Caco-2 (cell line): Measurements from ENCODE around the gene C2. TPM values are rescaled to one million over a fixed set of nuclear protein-coding genes. Genes with fewer than 3 reads are reported as not detected.

Experiments used
- BruUV-seq: library from RNA; stranded (reverse); fragments of 400-500 nt; replicated peaks from 2 replicates; lab custom pipeline; 2021; lab: Mats Ljungman, UMichigan
- CTCF ChIA-PET: fragments of 300-600 bp; sonication (Branson Sonifier 250); formaldehyde crosslinking; loops from one replicate; lab custom pipeline; 2022; ENCODE audit warnings: antibody characterized with exemption; lab: Charles Lee
- POLR2A ChIA-PET: fragments of 300-600 bp; sonication (Branson Sonifier 250); formaldehyde crosslinking; loops from one replicate; lab custom pipeline; 2022; ENCODE audit warnings: antibody characterized with exemption; lab: Charles Lee
- DNase-seq, 2 experiments: peaks; one replicate each; pipeline versions ENCODE4 v3.0.0 to v3.0.0-alpha.2; 2020 to 2022
- H3K27me3 ChIP-seq: replicated peaks from 2 replicates; pipeline ENCODE4 v1.6.0; 2011; ENCODE audit warnings: low read length; ENCODE audit not compliant: control insufficient read depth, insufficient read depth
- H3K36me3 ChIP-seq: 2 replicates; pipeline ENCODE4 v1.5.1; 2011; ENCODE audit warnings: low read length; ENCODE audit not compliant: control insufficient read depth, insufficient read depth
- H3K4me1 ChIP-seq: fragments of 250-450 bp; sonication (Bioruptor Pico); 2 replicates; pipeline ENCODE4 v1.5.1; 2020; ENCODE audit warnings: mild to moderate bottlenecking
- H3K4me3 ChIP-seq: 2 replicates; pipeline ENCODE4 v1.5.1; 2011; ENCODE audit warnings: low read depth, mild to moderate bottlenecking, control low read depth, low read length
- H3K9me3 ChIP-seq: fragments of 250-450 bp; sonication (Bioruptor Pico); 2 replicates; pipeline ENCODE4 v1.5.1; 2020; ENCODE audit warnings: mild to moderate bottlenecking, moderate library complexity
- H3K27ac Mint-ChIP-seq: one replicate; pipeline ENCODE4 v1.8.0; 2022; ENCODE audit warnings: mixed read lengths; ENCODE audit not compliant: unreplicated experiment
- H3K27me3 Mint-ChIP-seq: one replicate; pipeline ENCODE4 v1.8.0; 2022; ENCODE audit warnings: mixed read lengths; ENCODE audit not compliant: insufficient read depth, unreplicated experiment
- H3K36me3 Mint-ChIP-seq: one replicate; pipeline ENCODE4 v1.8.0; 2022; ENCODE audit warnings: mild to moderate bottlenecking, mixed read lengths; ENCODE audit not compliant: insufficient read depth, unreplicated experiment
- H3K4me1 Mint-ChIP-seq: one replicate; pipeline ENCODE4 v1.8.0; 2022; ENCODE audit warnings: low read depth, mixed read lengths; ENCODE audit not compliant: unreplicated experiment
- H3K4me3 Mint-ChIP-seq: one replicate; pipeline ENCODE4 v1.8.0; 2022; ENCODE audit warnings: mild to moderate bottlenecking, moderate library complexity, mixed read lengths; ENCODE audit not compliant: unreplicated experiment
- H3K9me3 Mint-ChIP-seq: one replicate; pipeline ENCODE4 v1.8.0; 2022; ENCODE audit warnings: mixed read lengths; ENCODE audit not compliant: unreplicated experiment
- CTCF ChIP-seq, 2 experiments: fragments of 200-600 bp in 1 of 2; IDR thresholded peaks; 1 replicate in 1 of 2; 2 replicates in 1 of 2; pipeline versions ENCODE4 v1.5.1 to v1.8.0; 2011 to 2022; ENCODE audit warnings: antibody characterized with exemption in 1 of 2, control low read depth in 1 of 2, inconsistent platforms in 1 of 2, low read depth in 1 of 2, low read length in 1 of 2, mild to moderate bottlenecking in 1 of 2, moderate library complexity in 1 of 2; ENCODE audit not compliant: insufficient read depth in 1 of 2, severe bottlenecking in 1 of 2, unreplicated experiment in 1 of 2
- intact Hi-C: fragments of 100-400 bp; cut with micrococcal nuclease; formaldehyde crosslinking; loops from one replicate; pipeline ENCODE4 v1.10.0; 2022; ENCODE audit not compliant: unreplicated experiment
- total RNA-seq: library from RNA; stranded (reverse); gene quantifications from 2 replicates; pipeline ENCODE4 v1.2.3, GENCODE V29; 2022

C2 gene
- total RNA-seq, 1 experiment from 2014 or later: 4.8 TPM

DNA sequence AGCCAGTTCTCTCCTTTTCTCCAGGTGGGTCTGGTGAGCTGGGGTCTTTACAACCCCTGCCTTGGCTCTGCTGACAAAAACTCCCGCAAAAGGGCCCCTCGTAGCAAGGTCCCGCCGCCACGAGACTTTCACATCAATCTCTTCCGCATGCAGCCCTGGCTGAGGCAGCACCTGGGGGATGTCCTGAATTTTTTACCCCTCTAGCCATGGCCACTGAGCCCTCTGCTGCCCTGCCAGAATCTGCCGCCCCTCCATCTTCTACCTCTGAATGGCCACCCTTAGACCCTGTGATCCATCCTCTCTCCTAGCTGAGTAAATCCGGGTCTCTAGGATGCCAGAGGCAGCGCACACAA lies 17.6 kb downstream of the C2 start:
- Mint-ChIP-seq H3K27ac (peak overlapping the region; percentile 94), H3K27me3 (no peaks in the 10 kb centered on the region), H3K4me1 (peaks cover 55% of the 10 kb centered on the region), H3K9me3 (no peaks in the 10 kb centered on the region), H3K36me3 (peaks cover 21% of the 10 kb centered on the region), H3K4me3 (peak overlapping the region; percentile 58)
- Histone ChIP-seq H3K36me3 (no peaks in the 10 kb centered on the region), H3K4me1 (peaks cover 45% of the 10 kb centered on the region), H3K4me3 (no peak overlapping the region), H3K9me3 (no peaks in the 10 kb centered on the region), H3K27me3 (no peaks in the 10 kb centered on the region)
- ChIA-PET CTCF (interaction anchor here (0.7 to 1.2 kb wide), 5 partner anchors 13 to 185 kb away, joined by 3 to 5 read pairs (median 3); partner anchors contain the start of genes FKBPL and SKIC2), POLR2A (interaction anchor here (0.6 to 1.6 kb wide), 12 partner anchors 14 to 1027 kb away, joined by 3 to 19 read pairs (median 4); partner anchors contain the start of genes DXO, EHMT2, GPANK1 and HSPA1A)
- no peak for TF ChIP-seq CTCF (IDR thresholded peaks at IDR 0.05; ENCODE audit: insufficient read depth in 1 of 2, low read depth in 1 of 2, low read length in 1 of 2, severe bottlenecking in 1 of 2, unreplicated experiment in 1 of 2)
- BruUV-seq: no TSS peak
- no peak for DNase-seq
- intact Hi-C loops: loop anchor here (1.0 kb wide), 1 partner anchor 14 kb away; the partner anchor contains the start of gene SKIC2

- Mint-ChIP-seq H3K27me3 (no peaks in the 10 kb centered on the region), H3K9me3 (no peaks in the 10 kb centered on the region), H3K36me3 (peaks cover 23% of the 10 kb centered on the region), H3K27ac (peak within 1 kb of the TSS; percentile 94), H3K4me1 (peaks cover 49% of the 10 kb centered on the region), H3K4me3 (peak within 1 kb of the TSS; percentile 58)
- ChIA-PET CTCF (interaction anchor here (0.6 to 1.2 kb wide), 7 partner anchors 12 to 1019 kb away, joined by 3 to 5 read pairs (median 3); partner anchors contain the start of genes FKBPL and SKIC2), POLR2A (interaction anchor here (0.6 to 1.6 kb wide), 14 partner anchors 13 to 1305 kb away, joined by 3 to 19 read pairs (median 4); partner anchors contain the start of genes DXO, EHMT2, GPANK1 and HSPA1A)
- peak; percentile 88 to 93 for DNase-seq
- peak within 1 kb of the TSS; percentile 33 for H3K4me3 ChIP-seq
- no peaks in the 10 kb centered on the region for H3K27me3 ChIP-seq
- no peaks in the 10 kb centered on the region for H3K9me3 ChIP-seq
- H3K36me3 ChIP-seq: no peaks in the 10 kb centered on the region
- peaks cover 41% of the 10 kb centered on the region for H3K4me1 ChIP-seq
- no peak for TF ChIP-seq CTCF (IDR thresholded peaks at IDR 0.05; ENCODE audit: insufficient read depth in 1 of 2, low read depth in 1 of 2, low read length in 1 of 2, severe bottlenecking in 1 of 2, unreplicated experiment in 1 of 2)
- BruUV-seq: no TSS peak
- intact Hi-C loops: loop anchor here (1.0 kb wide), 1 partner anchor 14 kb away; the partner anchor contains the start of gene SKIC2
Observed at GRCh38 chr6:31945507-31946369, 18.2 kb downstream of the C2 start, which contains the start of gene CFB. Gene CFB, plus strand, starts transcription at chr6:31946095. Its CDS starts 127 bp downstream, at chr6:31946222.

- no peaks in the 10 kb centered on the region for H3K27me3 ChIP-seq
- no peaks in the 10 kb centered on the region for H3K27me3 Mint-ChIP-seq
- H3K9me3 Mint-ChIP-seq: no peaks in the 10 kb centered on the region
- CTCF ChIA-PET: interaction anchor here (0.9 to 1.2 kb wide), 3 partner anchors 11 to 63 kb away, joined by 3 to 5 read pairs (median 4); partner anchors contain the start of gene SKIC2
- DNase-seq: no peak
- peaks cover 27% of the 10 kb centered on the region for H3K36me3 Mint-ChIP-seq
- peak overlapping the region; percentile 58 for H3K4me3 Mint-ChIP-seq
- peak overlapping the region; percentile 94 for H3K27ac Mint-ChIP-seq
- no peak for TF ChIP-seq CTCF (IDR thresholded peaks at IDR 0.05; ENCODE audit: insufficient read depth in 1 of 2, low read depth in 1 of 2, low read length in 1 of 2, severe bottlenecking in 1 of 2, unreplicated experiment in 1 of 2)
- no peaks in the 10 kb centered on the region for H3K9me3 ChIP-seq
- BruUV-seq: TSS peak; percentile 65
- intact Hi-C loops: no loop called here
- peaks cover under 1% of the 10 kb centered on the region; the same call in 1 of the 2 replicates for H3K36me3 ChIP-seq
- peaks cover 43% of the 10 kb centered on the region for H3K4me1 Mint-ChIP-seq
- POLR2A ChIA-PET: interaction anchor here (0.6 to 1.6 kb wide), 9 partner anchors 12 to 548 kb away, joined by 3 to 19 read pairs (median 5); partner anchors contain the start of genes DXO, EHMT2, GPANK1 and NELFE
- peak overlapping the region; percentile 33 for H3K4me3 ChIP-seq
- peaks cover 34% of the 10 kb centered on the region for H3K4me1 ChIP-seq
Observed at GRCh38 chr6:31946370-31946885, 18.9 kb downstream of the C2 start.
